ENCODE data around the gene PCDHGC3.

The PCDHGC3 gene

GRCh38 chr5:141485321-141486055, 9.7 kb downstream of the PCDHGC3 start:
- no peak for DNase-seq

- DNase-seq, result no peak
Measured at GRCh38 chr5:141486091-141486490, 10.3 kb downstream of the PCDHGC3 start.

GRCh38 chr5:141487131-141487530, 11.4 kb downstream of the PCDHGC3 start:
- DNase-seq, result no peak

GRCh38 chr5:141488591-141489561, 13.1 kb downstream of the PCDHGC3 start, which contains the start of gene PCDHGC5:
Gene PCDHGC5 (plus strand): TSS chr5:141489081. CDS start chr5:141489241, 160 bp downstream.
- DNase-seq, result no peak

DNA sequence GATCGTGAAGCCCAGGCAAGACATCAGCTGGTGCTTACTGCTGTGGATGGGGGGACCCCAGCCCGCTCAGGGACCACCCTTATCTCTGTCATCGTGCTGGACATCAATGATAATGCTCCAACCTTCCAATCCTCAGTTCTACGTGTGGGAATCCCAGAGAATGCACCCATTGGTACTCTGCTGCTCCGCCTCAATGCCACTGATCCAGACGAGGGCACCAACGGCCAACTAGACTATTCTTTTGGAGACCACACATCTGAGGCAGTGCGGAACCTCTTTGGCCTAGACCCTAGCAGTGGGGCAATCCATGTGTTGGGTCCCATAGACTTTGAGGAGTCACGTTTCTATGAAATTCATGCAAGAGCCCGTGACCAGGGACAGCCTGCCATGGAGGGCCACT, 14.1 kb downstream of the PCDHGC3 start:
- no peak for DNase-seq

- DNase-seq, result no peak
Measured at GRCh38 chr5:141490271-141490670, 14.5 kb downstream of the PCDHGC3 start.

- DNase-seq, result no peak
Measured at GRCh38 chr5:141490771-141491170, 15.0 kb downstream of the PCDHGC3 start.

- DNase-seq, result no peak
Measured at GRCh38 chr5:141491323-141492167, 15.8 kb downstream of the PCDHGC3 start.

- no peak for DNase-seq
Measured at GRCh38 chr5:141492168-141492885, 16.6 kb downstream of the PCDHGC3 start.

DNA sequence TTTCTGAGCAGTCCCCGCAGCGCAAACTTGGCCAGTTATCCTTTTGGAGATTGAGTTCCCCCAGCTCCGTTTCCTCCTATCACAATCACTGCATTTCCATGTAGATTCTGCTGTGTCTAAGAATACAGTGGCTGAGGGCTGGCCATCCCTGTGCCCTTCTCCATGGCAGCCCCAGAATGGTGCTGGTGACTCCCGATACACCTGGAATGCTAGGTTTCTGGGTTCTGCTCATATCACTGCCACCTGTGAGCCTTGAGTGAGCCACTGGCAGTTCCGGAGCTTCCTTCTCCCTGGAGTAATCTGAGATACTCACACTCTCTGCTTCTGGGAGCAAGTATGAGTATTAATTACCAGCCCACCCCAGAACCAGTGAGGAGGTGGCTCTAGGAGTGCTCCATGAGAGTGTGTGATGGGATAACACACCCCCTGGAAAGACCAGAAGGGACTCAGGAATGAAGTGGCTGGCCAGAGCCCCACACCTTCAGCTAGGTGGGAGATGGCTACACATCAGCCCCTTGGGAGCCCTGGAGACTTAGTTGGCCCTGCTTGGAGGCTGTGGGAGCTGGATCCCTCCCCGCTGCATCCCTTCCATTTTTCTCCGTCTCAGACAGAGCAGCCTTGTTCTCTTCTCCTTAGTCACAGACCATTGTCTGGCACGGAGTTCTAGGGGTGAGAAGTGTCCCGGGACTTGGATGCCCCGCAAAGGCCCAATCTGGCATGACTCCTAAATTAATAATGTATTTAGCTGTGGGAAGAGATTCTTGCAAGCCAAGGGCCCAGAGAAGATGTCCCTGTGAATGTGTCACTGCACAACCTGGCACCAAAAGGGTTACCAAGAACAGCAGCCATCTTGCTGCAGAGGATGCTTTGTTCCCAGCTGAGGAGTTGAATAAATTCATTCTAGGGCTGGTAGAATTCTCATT, 18.0 kb downstream of the PCDHGC3 start:
- DNase-seq, result no peak

GRCh38 chr5:141494761-141495452, 19.1 kb downstream of the PCDHGC3 start:
- no peak for DNase-seq

GRCh38 chr5:141495453-141495811, 19.7 kb downstream of the PCDHGC3 start:
- DNase-seq, result no peak

GRCh38 chr5:141496038-141496437, 20.3 kb downstream of the PCDHGC3 start:
- no peak for DNase-seq

DNA sequence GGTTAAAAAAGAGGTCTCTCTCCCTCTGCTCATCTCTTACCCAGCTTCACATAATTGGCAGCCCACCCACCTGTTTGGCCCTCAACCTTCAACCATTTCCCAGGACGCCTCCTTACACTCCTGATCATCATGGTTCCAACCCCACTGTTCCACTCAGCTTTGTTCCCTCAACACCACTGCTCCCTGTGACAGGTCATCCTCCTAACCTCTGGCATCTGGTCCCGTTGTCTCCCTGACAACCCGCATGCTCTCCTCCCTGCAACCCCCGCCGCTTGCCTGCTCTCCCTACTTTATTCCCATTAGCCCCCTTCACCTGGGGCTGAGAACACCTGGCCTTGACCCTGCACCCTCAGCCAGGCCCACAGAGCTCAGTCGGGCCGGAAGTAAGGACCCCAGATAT, 26.0 kb downstream of the PCDHGC3 start:
- DNase-seq, result no peak

DNA sequence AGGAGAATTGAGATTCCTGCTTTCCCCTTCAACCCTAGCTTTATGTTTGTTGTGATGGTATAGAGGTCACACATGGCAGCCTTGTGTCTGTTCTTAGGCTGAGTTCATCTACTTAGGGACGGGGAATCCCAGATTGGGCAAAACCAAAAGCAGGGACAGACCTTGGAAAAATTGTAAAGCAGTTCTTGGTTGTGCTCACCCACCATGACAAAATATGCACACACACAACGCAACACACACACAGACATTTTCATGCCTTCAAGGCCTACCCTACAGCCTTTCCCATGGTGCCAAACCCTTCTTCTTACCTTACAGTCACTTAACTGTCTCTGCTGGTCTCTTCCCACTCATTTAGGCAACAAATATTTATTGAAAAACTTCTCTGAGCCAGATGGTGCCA, 27.9 kb downstream of the PCDHGC3 start:
- no peak for DNase-seq

GRCh38 chr5:141504216-141504615, 28.4 kb downstream of the PCDHGC3 start:
- DNase-seq, result no peak

DNA sequence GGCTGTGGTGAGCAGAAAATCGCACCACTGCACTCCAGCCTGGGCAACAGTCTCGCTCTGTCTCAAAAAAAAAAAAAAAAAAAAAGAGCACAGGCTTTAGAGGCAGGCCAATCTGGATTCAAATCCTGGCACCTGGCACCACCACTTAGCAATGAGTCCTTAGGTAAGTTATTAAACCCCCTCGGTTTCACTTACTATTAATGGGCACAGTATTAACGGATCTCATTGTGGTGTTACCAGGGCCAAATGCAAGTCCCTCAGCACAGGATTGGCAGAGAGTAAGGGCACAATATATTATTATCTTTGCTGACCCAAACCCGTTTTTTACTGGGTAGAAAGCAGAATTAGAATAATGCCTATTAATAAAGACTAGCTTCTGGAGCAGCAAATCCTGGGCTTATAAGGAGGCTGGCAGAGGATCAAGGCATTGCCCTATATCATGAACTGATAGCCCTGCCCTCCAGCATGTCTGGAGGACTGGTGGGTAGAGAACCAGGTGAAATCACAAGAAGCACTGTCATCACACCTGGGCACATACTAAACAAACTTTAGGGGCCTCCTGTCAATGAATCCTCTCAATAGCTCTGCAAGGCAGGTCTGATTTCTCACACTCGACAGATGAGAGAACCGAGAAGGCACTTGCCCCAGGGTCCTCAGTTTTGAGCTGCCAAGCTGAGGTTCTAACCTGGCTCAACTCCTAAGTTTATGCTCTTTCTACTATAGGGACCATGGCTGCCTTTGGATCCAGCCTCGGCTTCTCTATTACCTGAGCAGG, 30.8 kb downstream of the PCDHGC3 start:
- DNase-seq, result no peak

GRCh38 chr5:141507387-141508091, 31.8 kb downstream of the PCDHGC3 start:
- DNase-seq, result no peak

GRCh38 chr5:141508440-141508797, 32.7 kb downstream of the PCDHGC3 start:
- no peak for DNase-seq
